Thyroid gland (tissue), 4 donors: Measurements from ENCODE around the gene AMPD3. TPM values are rescaled to one million over a fixed set of nuclear protein-coding genes. Genes with fewer than 3 reads are reported as not detected.

Source experiments
- DNase-seq, 2 donors: peaks; one replicate each; pipeline ENCODE4 v3.0.0-alpha.2; 2019
- H3K27ac ChIP-seq, 3 donors: fragments of 200-600 bp; sonication (generic); 1 replicate in 2 of 3; 2 replicates in 1 of 3; pipeline ENCODE4 v1.5.1; 2016 to 2019; ENCODE audit warnings: mild to moderate bottlenecking in 1 of 3, moderate library complexity in 1 of 3
- H3K27me3 ChIP-seq: fragments of 200-600 bp; sonication (generic); one replicate; pipeline ENCODE4 v1.5.1; 2019
- H3K36me3 ChIP-seq, 2 donors: fragments of 200-600 bp; sonication (generic); one replicate each; pipeline ENCODE4 v1.5.1; 2016 to 2019
- H3K4me1 ChIP-seq, 2 donors: fragments of 200-600 bp; sonication (generic); one replicate each; pipeline ENCODE4 v1.5.1; 2017 to 2019
- H3K4me3 ChIP-seq, 3 donors: fragments of 200-600 bp; sonication (generic); replicated peaks in 1 of 3; 1 replicate in 2 of 3; 2 replicates in 1 of 3; pipeline ENCODE4 v1.5.1; 2016; ENCODE audit warnings: mild to moderate bottlenecking in 1 of 3
- H3K9me3 ChIP-seq: fragments of 200-600 bp; sonication (generic); one replicate; pipeline ENCODE4 v1.5.1; 2017
- POLR2A ChIP-seq, 2 donors: fragments of 450-650 bp; IDR thresholded peaks; one replicate each; pipeline ENCODE4 v1.6.1; 2017; ENCODE audit warnings: antibody characterized with exemption in 2 of 2, mild to moderate bottlenecking in 2 of 2, moderate library complexity in 1 of 2
- WGBS, 2 donors: methylation state at CpG; one replicate each; pipeline ENCODE4 v1.1.5; 2017; 5-methylcytosine and 5-hydroxymethylcytosine counted together
- intact Hi-C: fragments of 100-400 bp; cut with DNase I; formaldehyde crosslinking; loops from one replicate; pipeline ENCODE4 v1.15.1; 2023
- total RNA-seq, 4 donors: library from RNA; depleted of rRNA; stranded (reverse); fragments of >200 nt; gene quantifications; one replicate each; pipeline ENCODE4 v1.2.3, GENCODE V29; 2016
- TF ChIP-seq, protein P1 (sequence below), 6 experiments: fragments of 200-600 bp in 3 of 6; fragments of 450-650 bp in 3 of 6; sonication (generic) in 3 of 6; IDR thresholded peaks; one replicate each; pipeline ENCODE4 v1.5.1; 2016 to 2019; ENCODE audit warnings: antibody characterized with exemption in 6 of 6, mild to moderate bottlenecking in 2 of 6, inconsistent platforms in 1 of 6, moderate library complexity in 1 of 6

AMPD3 gene
- total RNA-seq, 4 donors from 2014 or later = 3.8 to 13.0 (median 7.6) TPM

DNA sequence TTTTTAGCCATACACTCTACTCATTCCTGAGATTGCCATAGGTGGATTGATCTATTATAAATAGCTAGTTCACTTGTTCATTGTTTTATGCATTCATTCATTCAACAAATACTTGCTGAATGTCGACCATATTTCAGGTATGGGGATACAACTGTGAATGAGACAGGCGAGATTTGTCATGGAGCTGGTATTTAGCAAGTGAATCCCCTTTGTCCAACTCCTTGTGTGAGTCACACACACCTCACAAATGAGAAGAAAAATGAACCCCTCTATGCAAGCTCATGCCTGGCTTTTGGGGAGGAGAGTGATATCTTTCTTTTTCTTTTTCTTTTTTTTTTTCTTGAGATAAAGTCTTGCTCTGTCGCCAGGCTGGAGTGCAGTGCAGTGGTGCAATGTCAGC lies 1.8 kb upstream of the AMPD3 start:
- H3K36me3 ChIP-seq = no peaks in the 10 kb centered on the region
- 97 to 99% methylated on average over 3 of the region's 3 CpGs for WGBS, 2 donors

DNA sequence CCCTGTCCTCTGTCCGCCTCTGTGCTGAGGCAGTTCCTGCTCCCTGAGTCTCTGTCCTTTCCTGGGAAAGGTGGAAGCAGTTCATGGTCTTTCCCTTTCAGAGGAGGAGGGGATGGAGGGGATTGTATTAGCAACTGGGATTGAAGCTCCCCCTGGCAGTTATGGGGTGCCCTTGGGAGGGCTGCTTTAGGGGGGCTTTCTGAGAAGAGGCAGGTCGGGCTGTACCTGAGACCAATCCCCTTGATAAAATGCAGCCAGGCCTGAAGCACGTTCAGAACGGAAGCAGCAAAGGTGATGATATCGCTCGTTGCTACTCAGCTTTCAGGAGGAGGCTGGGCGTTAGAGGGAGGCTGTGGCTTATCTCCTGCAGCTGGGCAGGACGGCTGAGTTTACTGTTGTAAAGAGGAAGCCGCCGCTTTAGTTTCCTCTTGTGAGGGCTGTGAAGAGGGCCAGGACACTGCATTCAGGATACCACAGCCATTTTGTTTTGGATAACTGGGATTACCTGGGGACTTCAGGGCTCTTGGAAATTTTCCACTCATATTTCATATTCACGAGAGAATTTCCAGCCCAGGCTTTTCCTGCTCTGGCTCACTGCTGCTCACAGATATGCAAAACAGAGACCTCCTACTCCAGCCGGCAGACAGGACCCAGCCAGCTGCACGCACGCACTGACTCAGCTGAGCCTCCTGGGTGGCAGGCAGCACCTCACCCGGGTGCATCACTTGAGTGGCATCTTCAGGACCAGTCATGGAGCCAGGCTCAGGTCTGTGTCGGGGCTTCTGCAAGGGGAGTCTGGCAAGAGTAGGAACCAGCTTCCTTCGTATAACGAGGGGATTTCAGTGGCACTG lies 798 bp downstream of the AMPD3 start:
- no peak overlapping the region for H3K4me3 ChIP-seq
- H3K27me3 ChIP-seq = no peaks in the 10 kb centered on the region
- intact Hi-C loops = no loop called here
- TF ChIP-seq, protein P1, sequence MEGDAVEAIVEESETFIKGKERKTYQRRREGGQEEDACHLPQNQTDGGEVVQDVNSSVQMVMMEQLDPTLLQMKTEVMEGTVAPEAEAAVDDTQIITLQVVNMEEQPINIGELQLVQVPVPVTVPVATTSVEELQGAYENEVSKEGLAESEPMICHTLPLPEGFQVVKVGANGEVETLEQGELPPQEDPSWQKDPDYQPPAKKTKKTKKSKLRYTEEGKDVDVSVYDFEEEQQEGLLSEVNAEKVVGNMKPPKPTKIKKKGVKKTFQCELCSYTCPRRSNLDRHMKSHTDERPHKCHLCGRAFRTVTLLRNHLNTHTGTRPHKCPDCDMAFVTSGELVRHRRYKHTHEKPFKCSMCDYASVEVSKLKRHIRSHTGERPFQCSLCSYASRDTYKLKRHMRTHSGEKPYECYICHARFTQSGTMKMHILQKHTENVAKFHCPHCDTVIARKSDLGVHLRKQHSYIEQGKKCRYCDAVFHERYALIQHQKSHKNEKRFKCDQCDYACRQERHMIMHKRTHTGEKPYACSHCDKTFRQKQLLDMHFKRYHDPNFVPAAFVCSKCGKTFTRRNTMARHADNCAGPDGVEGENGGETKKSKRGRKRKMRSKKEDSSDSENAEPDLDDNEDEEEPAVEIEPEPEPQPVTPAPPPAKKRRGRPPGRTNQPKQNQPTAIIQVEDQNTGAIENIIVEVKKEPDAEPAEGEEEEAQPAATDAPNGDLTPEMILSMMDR (IDR thresholded peaks at IDR 0.05) = no peak
- TF ChIP-seq POLR2A (IDR thresholded peaks at IDR 0.05) = no peak
- 46 to 48% methylated on average over 17 to 18 of the region's 18 CpGs for WGBS, 2 donors
- H3K9me3 ChIP-seq = no peaks in the 10 kb centered on the region
- no peak overlapping the region for H3K27ac ChIP-seq
- H3K4me1 ChIP-seq = peaks cover 0 to 12% of the 10 kb centered on the region in 2 donors
- H3K36me3 ChIP-seq = no peaks in the 10 kb centered on the region
- peak; percentile 16 to 25 for DNase-seq

More for the DNA sequence above, 1.8 kb upstream of the AMPD3 start:
- no peak for TF ChIP-seq POLR2A (IDR thresholded peaks at IDR 0.05)
- TF ChIP-seq, protein P1 (IDR thresholded peaks at IDR 0.05) = no peak
- intact Hi-C loops = no loop called here
- DNase-seq = no peak
- no peaks in the 10 kb centered on the region for H3K9me3 ChIP-seq
- H3K4me1 ChIP-seq = peaks cover 0 to 17% of the 10 kb centered on the region in 2 donors
- H3K27me3 ChIP-seq = no peaks in the 10 kb centered on the region
- H3K27ac ChIP-seq = no peak overlapping the region
- no peak overlapping the region for H3K4me3 ChIP-seq

DNA sequence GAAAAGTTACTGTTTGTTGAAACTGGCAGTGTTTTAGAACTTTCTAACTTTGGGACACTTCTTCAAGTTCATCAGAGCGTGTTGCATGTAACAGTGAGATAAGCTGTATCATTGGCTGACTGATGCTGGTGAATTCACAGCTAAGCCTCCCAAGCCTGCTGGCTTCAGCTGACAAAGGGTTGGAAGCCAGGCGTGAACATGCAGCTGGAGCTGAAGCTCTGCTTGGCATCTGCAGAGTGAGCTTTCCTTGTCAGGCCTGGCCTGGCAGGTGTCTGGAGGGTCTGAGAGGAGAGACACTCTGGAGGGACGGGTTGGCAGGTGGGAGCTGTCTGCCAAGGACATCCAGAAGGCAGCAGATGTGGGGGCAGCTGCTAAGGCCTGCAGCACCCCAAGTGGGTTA lies 1.5 kb downstream of the AMPD3 start:
- no peak for DNase-seq

DNA sequence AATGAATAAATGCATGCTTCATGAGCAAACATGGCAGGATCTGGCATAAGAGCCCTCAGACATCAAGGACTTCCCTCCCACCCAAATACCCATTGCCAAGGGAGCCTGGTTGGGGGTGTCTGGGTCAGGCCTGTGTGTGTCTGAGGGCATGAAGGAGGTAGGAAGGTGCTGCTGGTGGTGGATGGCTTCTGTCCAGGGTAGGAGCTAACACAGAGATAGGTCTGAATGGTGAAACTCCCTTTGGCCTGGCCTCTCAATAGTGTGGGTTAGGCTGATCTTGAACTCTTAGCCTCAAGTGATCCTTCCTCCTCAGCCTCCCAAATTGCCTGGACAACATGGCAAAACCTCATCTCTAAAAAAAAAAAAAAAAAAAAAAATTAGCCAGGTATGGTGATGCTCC lies 2.8 kb downstream of the AMPD3 start:
- intact Hi-C loops = no loop called here
- no peaks in the 10 kb centered on the region for H3K27me3 ChIP-seq
- no peaks in the 10 kb centered on the region for H3K36me3 ChIP-seq
- no peak for TF ChIP-seq POLR2A (IDR thresholded peaks at IDR 0.05)
- TF ChIP-seq, protein P1 (IDR thresholded peaks at IDR 0.05) = no peak
- no peak overlapping the region for H3K27ac ChIP-seq
- no peak overlapping the region for H3K4me3 ChIP-seq
- peaks cover 0 to 4% of the 10 kb centered on the region in 2 donors for H3K4me1 ChIP-seq
- H3K9me3 ChIP-seq = no peaks in the 10 kb centered on the region
- DNase-seq = no peak

More for the DNA sequence above, 1.5 kb downstream of the AMPD3 start:
- H3K9me3 ChIP-seq = no peaks in the 10 kb centered on the region
- WGBS, 2 donors = 74 to 78% methylated on average over 3 of the region's 3 CpGs
- intact Hi-C loops = no loop called here
- no peak for TF ChIP-seq POLR2A (IDR thresholded peaks at IDR 0.05)
- TF ChIP-seq, protein P1 (IDR thresholded peaks at IDR 0.05) = no peak
- H3K27me3 ChIP-seq = no peaks in the 10 kb centered on the region
- H3K4me1 ChIP-seq = peaks cover 0 to 5% of the 10 kb centered on the region in 2 donors
- no peak overlapping the region for H3K27ac ChIP-seq
- H3K36me3 ChIP-seq = no peaks in the 10 kb centered on the region
- no peak overlapping the region for H3K4me3 ChIP-seq
